Neural progenitor cell (in vitro differentiated cells): ENCODE results near the gene CES2. TPM values are rescaled to one million over a fixed set of nuclear protein-coding genes. Genes with fewer than 3 reads are reported as not detected.

Experiments used
- DNase-seq: peaks from one replicate; pipeline ENCODE4 v3.0.0-alpha.2; 2016; ENCODE audit warnings: low spot score
- H2AFZ ChIP-seq: fragments of 200-600 bp; sonication (generic); replicated peaks from 2 replicates; pipeline ENCODE4 v1.6.1; 2016; ENCODE audit warnings: antibody characterized with exemption
- H3F3A ChIP-seq: fragments of 200-600 bp; sonication (generic); 2 replicates; pipeline ENCODE4 v1.6.1; 2016; ENCODE audit warnings: antibody characterized with exemption, low read depth
- H3K27ac ChIP-seq: fragments of 200-600 bp; sonication (generic); 2 replicates; pipeline ENCODE4 v1.5.1; 2016; ENCODE audit warnings: mild to moderate bottlenecking
- H3K27me3 ChIP-seq: fragments of 200-600 bp; sonication (generic); 2 replicates; pipeline ENCODE4 v1.6.1; 2016; ENCODE audit warnings: mild to moderate bottlenecking, moderate library complexity
- H3K36me3 ChIP-seq: fragments of 200-600 bp; sonication (generic); 2 replicates; pipeline ENCODE4 v1.5.1; 2016
- H3K4me1 ChIP-seq: fragments of 200-600 bp; sonication (generic); 2 replicates; pipeline ENCODE4 v1.6.1; 2016; ENCODE audit warnings: mixed run types
- H3K4me2 ChIP-seq: fragments of 200-600 bp; sonication (generic); 2 replicates; pipeline ENCODE4 v1.6.1; 2016
- H3K4me3 ChIP-seq: fragments of 200-600 bp; sonication (generic); 2 replicates; pipeline ENCODE4 v1.5.1; 2016
- H3K79me2 ChIP-seq: fragments of 200-600 bp; sonication (generic); 2 replicates; pipeline ENCODE4 v1.6.1; 2016; ENCODE audit warnings: low read depth
- H3K9ac ChIP-seq: fragments of 200-600 bp; sonication (generic); 2 replicates; pipeline ENCODE4 v1.6.1; 2016
- H3K9me3 ChIP-seq: fragments of 200-600 bp; sonication (generic); 2 replicates; pipeline ENCODE4 v1.5.1; 2016; ENCODE audit warnings: low read depth
- H4K20me1 ChIP-seq: fragments of 200-600 bp; sonication (generic); 2 replicates; pipeline ENCODE4 v1.6.1; 2016; ENCODE audit warnings: low read depth
- H3K27ac Mint-ChIP-seq: 3 replicates; pipeline ENCODE4 v1.8.0; 2021; ENCODE audit warnings: mixed read lengths
- H3K27me3 Mint-ChIP-seq: 2 replicates; pipeline ENCODE4 v1.8.0; 2022; ENCODE audit warnings: low read depth, mild to moderate bottlenecking, inconsistent platforms, moderate library complexity, mixed read lengths; ENCODE audit not compliant: insufficient read depth
- H3K36me3 Mint-ChIP-seq: 3 replicates; pipeline ENCODE4 v1.8.0; 2021; ENCODE audit warnings: mixed read lengths
- H3K4me1 Mint-ChIP-seq: 3 replicates; pipeline ENCODE4 v1.8.0; 2021; ENCODE audit warnings: mixed read lengths
- H3K4me3 Mint-ChIP-seq: 3 replicates; pipeline ENCODE4 v1.8.0; 2021; ENCODE audit warnings: mild to moderate bottlenecking, moderate library complexity, mixed read lengths
- H3K9me3 Mint-ChIP-seq: 3 replicates; pipeline ENCODE4 v1.8.0; 2020; ENCODE audit warnings: mixed read lengths
- EZH2 ChIP-seq: fragments of 200-600 bp; sonication (generic); IDR thresholded peaks from 2 replicates; pipeline ENCODE4 v1.6.1; 2017; ENCODE audit warnings: antibody characterized with exemption, mild to moderate bottlenecking, moderate library complexity
- EZH2phosphoT487 ChIP-seq: fragments of 200-600 bp; sonication (generic); IDR thresholded peaks from 2 replicates; pipeline ENCODE4 v1.6.1; 2017; ENCODE audit warnings: antibody characterized with exemption
- total RNA-seq: library from RNA; depleted of rRNA; stranded (reverse); fragments of >200 nt; gene quantifications from 2 replicates; pipeline ENCODE4 v1.2.3, GENCODE V29; 2015; ENCODE audit warnings: low replicate concordance
- TF ChIP-seq, protein P1 (sequence below): fragments of 200-600 bp; sonication (generic); IDR thresholded peaks from 2 replicates; pipeline ENCODE4 v1.5.1; 2017; ENCODE audit warnings: antibody characterized with exemption, mild to moderate bottlenecking

Gene CES2
- total RNA-seq, 1 donor from 2014 or later: 11.1 TPM

DNA sequence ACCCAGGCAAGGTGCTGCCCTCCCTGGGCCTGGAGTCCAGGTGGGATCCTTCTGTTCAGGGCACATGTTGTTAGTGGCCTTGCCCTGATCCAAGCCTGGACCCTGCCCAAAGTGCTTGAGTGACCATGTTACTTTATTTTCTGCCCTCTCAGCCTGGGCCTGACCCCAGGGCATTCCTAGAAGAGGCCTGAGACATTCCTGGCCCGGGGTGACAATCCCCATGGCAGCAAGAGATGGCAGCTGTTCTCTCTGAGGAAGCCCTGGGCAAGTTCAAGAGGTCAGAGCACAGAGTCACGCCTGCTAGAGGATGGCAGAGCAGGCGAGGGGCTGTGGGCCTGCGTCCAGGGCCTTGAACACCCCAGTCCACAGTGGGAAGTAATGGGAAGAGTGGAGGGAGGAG lies 21.6 kb upstream of the CES2 start:
- H3K27me3 ChIP-seq: peaks cover 3% of the 10 kb centered on the region
- no peaks in the 10 kb centered on the region for H4K20me1 ChIP-seq
- H3K9me3 ChIP-seq: no peaks in the 10 kb centered on the region
- H3K27me3 Mint-ChIP-seq: peaks cover 14% of the 10 kb centered on the region
- peaks cover 21% of the 10 kb centered on the region for H3K4me1 Mint-ChIP-seq
- no peak overlapping the region for H3K4me3 ChIP-seq
- H3K4me1 ChIP-seq: no peaks in the 10 kb centered on the region
- H3K4me2 ChIP-seq: no peak overlapping the region
- TF ChIP-seq EZH2phosphoT487: no peak
- TF ChIP-seq, protein P1, sequence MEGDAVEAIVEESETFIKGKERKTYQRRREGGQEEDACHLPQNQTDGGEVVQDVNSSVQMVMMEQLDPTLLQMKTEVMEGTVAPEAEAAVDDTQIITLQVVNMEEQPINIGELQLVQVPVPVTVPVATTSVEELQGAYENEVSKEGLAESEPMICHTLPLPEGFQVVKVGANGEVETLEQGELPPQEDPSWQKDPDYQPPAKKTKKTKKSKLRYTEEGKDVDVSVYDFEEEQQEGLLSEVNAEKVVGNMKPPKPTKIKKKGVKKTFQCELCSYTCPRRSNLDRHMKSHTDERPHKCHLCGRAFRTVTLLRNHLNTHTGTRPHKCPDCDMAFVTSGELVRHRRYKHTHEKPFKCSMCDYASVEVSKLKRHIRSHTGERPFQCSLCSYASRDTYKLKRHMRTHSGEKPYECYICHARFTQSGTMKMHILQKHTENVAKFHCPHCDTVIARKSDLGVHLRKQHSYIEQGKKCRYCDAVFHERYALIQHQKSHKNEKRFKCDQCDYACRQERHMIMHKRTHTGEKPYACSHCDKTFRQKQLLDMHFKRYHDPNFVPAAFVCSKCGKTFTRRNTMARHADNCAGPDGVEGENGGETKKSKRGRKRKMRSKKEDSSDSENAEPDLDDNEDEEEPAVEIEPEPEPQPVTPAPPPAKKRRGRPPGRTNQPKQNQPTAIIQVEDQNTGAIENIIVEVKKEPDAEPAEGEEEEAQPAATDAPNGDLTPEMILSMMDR: no peak
- no peak for TF ChIP-seq EZH2
- no peak overlapping the region for H2AFZ ChIP-seq
- no peaks in the 10 kb centered on the region for H3K36me3 ChIP-seq
- H3F3A ChIP-seq: no peaks in the 10 kb centered on the region
- no peaks in the 10 kb centered on the region for H3K9me3 Mint-ChIP-seq
- no peak overlapping the region for H3K9ac ChIP-seq
- DNase-seq: no peak
- no peaks in the 10 kb centered on the region for H3K36me3 Mint-ChIP-seq
- H3K27ac Mint-ChIP-seq: peak overlapping the region; percentile 80
- H3K4me3 Mint-ChIP-seq: peak overlapping the region; percentile 60
- no peak overlapping the region for H3K27ac ChIP-seq
- no peaks in the 10 kb centered on the region for H3K79me2 ChIP-seq

DNA sequence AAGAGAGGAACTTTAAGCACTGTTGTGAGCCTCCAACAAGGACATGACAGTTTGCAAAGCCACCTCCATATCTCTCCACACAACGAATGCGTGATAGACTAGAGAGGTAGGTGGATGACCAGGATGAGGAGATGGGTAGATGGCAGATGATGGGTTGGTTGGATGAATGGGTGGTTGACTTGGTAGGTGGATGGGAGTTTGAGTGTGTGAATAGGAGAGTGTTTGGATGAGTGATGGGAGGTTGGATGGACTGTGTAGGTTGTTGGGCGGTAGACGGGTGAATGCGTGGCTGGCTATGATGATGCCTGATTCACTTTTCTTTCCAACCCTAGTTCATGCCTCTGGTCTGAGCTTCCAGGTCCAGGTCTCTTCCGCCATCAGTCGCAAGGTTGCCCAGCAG lies 20.8 kb upstream of the CES2 start:
- peaks cover 12% of the 10 kb centered on the region for H3K27me3 Mint-ChIP-seq
- Histone ChIP-seq H3K9ac (no peak overlapping the region), H2AFZ (no peak overlapping the region), H4K20me1 (no peaks in the 10 kb centered on the region), H3K27me3 (peaks cover 7% of the 10 kb centered on the region), H3K79me2 (no peaks in the 10 kb centered on the region), H3K9me3 (no peaks in the 10 kb centered on the region), H3K4me1 (no peaks in the 10 kb centered on the region), H3K4me3 (no peak overlapping the region), H3K4me2 (no peak overlapping the region), H3K36me3 (no peaks in the 10 kb centered on the region), H3F3A (no peaks in the 10 kb centered on the region), H3K27ac (no peak overlapping the region)
- TF ChIP-seq, protein P1: no peak
- TF ChIP-seq EZH2phosphoT487 (no peak), EZH2 (no peak)
- H3K4me3 Mint-ChIP-seq: peak overlapping the region; percentile 1
- no peaks in the 10 kb centered on the region for H3K36me3 Mint-ChIP-seq
- H3K4me1 Mint-ChIP-seq: peaks cover 26% of the 10 kb centered on the region
- peak overlapping the region; percentile 9 for H3K27ac Mint-ChIP-seq
- DNase-seq: no peak
- no peaks in the 10 kb centered on the region for H3K9me3 Mint-ChIP-seq

DNA sequence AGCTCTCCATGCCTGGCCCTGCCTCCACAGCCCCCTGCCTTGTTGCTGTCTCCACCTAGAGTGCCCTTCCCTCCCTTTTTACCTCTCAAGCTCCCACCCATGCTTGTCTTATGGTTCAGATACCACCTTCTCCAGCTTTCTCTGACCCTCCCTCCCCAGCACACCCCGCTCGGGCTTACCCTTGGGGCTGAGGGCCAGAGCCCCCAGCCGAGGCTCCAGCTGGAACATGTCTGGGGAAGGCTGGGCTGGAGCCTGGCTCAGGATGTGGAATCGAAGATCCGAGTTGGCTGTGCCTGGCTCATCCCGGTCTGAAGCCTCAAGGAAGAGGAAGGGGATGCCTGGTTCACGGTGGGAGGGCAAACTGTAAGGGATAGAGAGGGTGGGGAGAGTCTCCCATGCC lies 20.3 kb upstream of the CES2 start:
- Mint-ChIP-seq H3K4me1 (peaks cover 29% of the 10 kb centered on the region), H3K4me3 (peak overlapping the region; percentile 1), H3K9me3 (no peaks in the 10 kb centered on the region), H3K27me3 (peaks cover 9% of the 10 kb centered on the region), H3K36me3 (no peaks in the 10 kb centered on the region), H3K27ac (peak overlapping the region; percentile 9)
- H3K9me3 ChIP-seq: no peaks in the 10 kb centered on the region
- no peak overlapping the region for H3K4me3 ChIP-seq
- no peaks in the 10 kb centered on the region for H3F3A ChIP-seq
- H2AFZ ChIP-seq: no peak overlapping the region
- H3K4me1 ChIP-seq: no peaks in the 10 kb centered on the region
- no peak overlapping the region for H3K27ac ChIP-seq
- peaks cover 12% of the 10 kb centered on the region for H3K27me3 ChIP-seq
- no peaks in the 10 kb centered on the region for H3K36me3 ChIP-seq
- H4K20me1 ChIP-seq: no peaks in the 10 kb centered on the region
- DNase-seq: no peak
- TF ChIP-seq, protein P1: no peak
- no peak for TF ChIP-seq EZH2phosphoT487
- TF ChIP-seq EZH2: no peak
- H3K4me2 ChIP-seq: no peak overlapping the region
- no peak overlapping the region for H3K9ac ChIP-seq
- no peaks in the 10 kb centered on the region for H3K79me2 ChIP-seq
